SK-N-MC (cell line): ENCODE measurements around the gene TPSG1.

Experiments used
- EZH2 ChIP-seq: fragments of 200-600 bp; sonication (generic); IDR thresholded peaks from one replicate; pipeline ENCODE4 v1.6.1; 2017; ENCODE audit warnings: antibody characterized with exemption
- POLR2AphosphoS5 ChIP-seq: IDR thresholded peaks from 2 replicates; pipeline ENCODE4 v1.6.1; 2012; ENCODE audit warnings: mild to moderate bottlenecking, low read depth, low read length, borderline replicate concordance

- TF ChIP-seq EZH2, result no peak
- no peak for TF ChIP-seq POLR2AphosphoS5
Observed at GRCh38 chr16:1197237-1197866, 27.7 kb downstream of the TPSG1 start.
